ENCODE measurements around the gene SNRNP48. TPM values are rescaled to one million over a fixed set of nuclear protein-coding genes. Genes with fewer than 3 reads are reported as not detected.

The SNRNP48 gene
- total RNA-seq, 1 experiment from 2014 or later = 7.7 TPM

- H3K27me3 ChIP-seq (ENCODE audit: low read length) = no peaks in the 10 kb centered on the region
- intact Hi-C loops (cut with micrococcal nuclease) = loop anchor here (5.0 kb wide), 2 partner anchors 37 to 48 kb away; partner anchors contain the start of gene SNRNP48
- ChIA-PET POLR2A (ENCODE audit: unreplicated experiment) (no interaction called here), CTCF (no interaction called here)
- H3K9me3 ChIP-seq (ENCODE audit: low read length) = no peaks in the 10 kb centered on the region
- TF ChIP-seq EZH2 (IDR thresholded peaks at IDR 0.05; ENCODE audit: low read length, unreplicated experiment) (no peak), CTCF (conservative IDR thresholded peaks at IDR 0.05; ENCODE audit: low read depth, low read length) (no peak), EZH2phosphoT487 (IDR thresholded peaks at IDR 0.05; ENCODE audit: borderline replicate concordance, low read length) (no peak)
- H2AFZ ChIP-seq (ENCODE audit: low read length) = no peak overlapping the region
- H3K4me3 ChIP-seq (ENCODE audit: low read length) = peak overlapping the region; percentile 95
- peaks cover 46% of the 10 kb centered on the region for H4K20me1 ChIP-seq (ENCODE audit: low read length)
- no peak for DNase-seq
- no peaks in the 10 kb centered on the region for H3K9me2 ChIP-seq (replicated peaks; ENCODE audit: low read length)
- ATAC-seq = no peak
- H3K27ac ChIP-seq (ENCODE audit: low read length) = no peak overlapping the region
- H3K36me3 ChIP-seq (ENCODE audit: low read depth, low read length) = no peaks in the 10 kb centered on the region
- no TSS peak for BruUV-seq (replicated peaks)
- peaks cover 52% of the 10 kb centered on the region for H3K4me1 ChIP-seq (ENCODE audit: insufficient read depth, low read length)
- H3K79me2 ChIP-seq (ENCODE audit: low read length) = peaks cover 76% of the 10 kb centered on the region
- H3K4me2 ChIP-seq (ENCODE audit: low read length) = peak overlapping the region; percentile 91
- H3K9ac ChIP-seq (ENCODE audit: low read length) = peak overlapping the region; percentile 95; the same call in 1 of the 2 replicates
- H3F3A ChIP-seq (ENCODE audit: low read length, unreplicated experiment) = peaks cover 3% of the 10 kb centered on the region
These were observed 45.4 kb upstream of the SNRNP48 start for GRCh38 chr6:7544597-7544996.

DNA sequence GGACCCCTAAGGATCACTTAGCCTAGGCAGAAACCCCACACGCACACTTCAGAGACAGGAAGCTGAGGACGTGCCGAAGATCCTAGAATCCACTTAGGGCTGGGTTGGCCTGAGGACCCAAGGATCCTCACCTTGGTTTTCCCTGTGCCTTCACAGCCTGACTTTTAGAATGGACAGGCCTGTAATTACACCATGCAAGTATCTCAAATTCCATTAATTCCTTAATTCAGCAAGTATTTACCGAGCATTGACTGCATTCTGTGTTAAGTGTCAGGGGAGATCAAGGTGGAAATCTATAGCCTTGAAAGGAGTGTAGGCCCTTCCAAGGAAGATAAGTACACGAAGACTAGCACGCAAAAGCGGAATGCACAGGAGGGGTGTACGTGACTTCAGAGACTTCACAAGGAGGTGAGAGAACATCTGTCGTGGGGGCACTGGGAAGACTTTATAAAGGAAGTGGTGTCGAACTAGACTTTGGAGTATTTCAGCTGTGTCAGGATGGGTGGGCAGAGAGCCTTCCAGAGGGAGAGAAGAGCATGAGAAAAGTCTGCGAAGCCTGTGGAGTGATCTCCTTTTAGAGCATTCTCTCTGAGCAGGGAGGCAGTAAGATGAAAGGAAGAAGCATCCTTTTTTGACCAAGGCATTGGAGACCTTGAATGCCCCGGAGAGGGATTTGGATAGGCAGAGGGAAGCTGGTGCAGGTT is 44.5 kb upstream of the SNRNP48 start:
- CTCF ChIA-PET = interaction anchor here (0.6 kb wide), 1 partner anchor 136 kb away, joined by 5 read pairs; no protein-coding TSS in a partner anchor
- TF ChIP-seq CTCF (conservative IDR thresholded peaks at IDR 0.05; ENCODE audit: low read depth, low read length) = no peak
- TF ChIP-seq EZH2 (IDR thresholded peaks at IDR 0.05; ENCODE audit: low read length, unreplicated experiment) = no peak
- TF ChIP-seq EZH2phosphoT487 (IDR thresholded peaks at IDR 0.05; ENCODE audit: borderline replicate concordance, low read length) = no peak
- Histone ChIP-seq H3F3A (ENCODE audit: low read length, unreplicated experiment) (peaks cover 3% of the 10 kb centered on the region), H4K20me1 (ENCODE audit: low read length) (peaks cover 46% of the 10 kb centered on the region), H3K4me2 (ENCODE audit: low read length) (no peak overlapping the region), H3K9me2 (replicated peaks; ENCODE audit: low read length) (no peaks in the 10 kb centered on the region), H3K36me3 (ENCODE audit: low read depth, low read length) (no peaks in the 10 kb centered on the region), H3K79me2 (ENCODE audit: low read length) (peaks cover 83% of the 10 kb centered on the region), H3K9ac (ENCODE audit: low read length) (no peak overlapping the region), H3K4me1 (ENCODE audit: insufficient read depth, low read length) (peaks cover 61% of the 10 kb centered on the region), H3K9me3 (ENCODE audit: low read length) (no peaks in the 10 kb centered on the region), H3K27me3 (ENCODE audit: low read length) (no peaks in the 10 kb centered on the region), H2AFZ (ENCODE audit: low read length) (no peak overlapping the region), H3K4me3 (ENCODE audit: low read length) (no peak overlapping the region), H3K27ac (ENCODE audit: low read length) (no peak overlapping the region)
- no peak for DNase-seq
- POLR2A ChIA-PET (ENCODE audit: unreplicated experiment) = no interaction called here
- intact Hi-C loops (cut with micrococcal nuclease) = no loop called here
- no TSS peak for BruUV-seq (replicated peaks)
- no peak for ATAC-seq

- Histone ChIP-seq H3K4me3 (ENCODE audit: low read length) (no peak overlapping the region), H3K9me3 (ENCODE audit: low read length) (no peaks in the 10 kb centered on the region), H3K9ac (ENCODE audit: low read length) (no peak overlapping the region), H3K4me1 (ENCODE audit: insufficient read depth, low read length) (peaks cover 61% of the 10 kb centered on the region), H3K36me3 (ENCODE audit: low read depth, low read length) (no peaks in the 10 kb centered on the region), H4K20me1 (ENCODE audit: low read length) (peaks cover 51% of the 10 kb centered on the region), H3K79me2 (ENCODE audit: low read length) (peaks cover 89% of the 10 kb centered on the region), H3F3A (ENCODE audit: low read length, unreplicated experiment) (peaks cover 3% of the 10 kb centered on the region), H2AFZ (ENCODE audit: low read length) (no peak overlapping the region), H3K9me2 (replicated peaks; ENCODE audit: low read length) (no peaks in the 10 kb centered on the region), H3K27me3 (ENCODE audit: low read length) (no peaks in the 10 kb centered on the region), H3K27ac (ENCODE audit: low read length) (no peak overlapping the region), H3K4me2 (ENCODE audit: low read length) (no peak overlapping the region)
- DNase-seq (no peak), ATAC-seq (no peak)
- no TSS peak for BruUV-seq (replicated peaks)
- POLR2A ChIA-PET (ENCODE audit: unreplicated experiment) = no interaction called here
- intact Hi-C loops (cut with micrococcal nuclease) = no loop called here
- CTCF ChIA-PET = interaction anchor here (0.6 kb wide), 1 partner anchor 136 kb away, joined by 5 read pairs; no protein-coding TSS in a partner anchor
- TF ChIP-seq EZH2phosphoT487 (IDR thresholded peaks at IDR 0.05; ENCODE audit: borderline replicate concordance, low read length) (no peak), EZH2 (IDR thresholded peaks at IDR 0.05; ENCODE audit: low read length, unreplicated experiment) (no peak), CTCF (conservative IDR thresholded peaks at IDR 0.05; ENCODE audit: low read depth, low read length) (no peak)
These were observed 44.0 kb upstream of the SNRNP48 start for GRCh38 chr6:7546020-7546369.

All from PC-3 (cell line).